ENCODE results near the gene ACBD4. TPM values are rescaled to one million over a fixed set of nuclear protein-coding genes. Genes with fewer than 3 reads are reported as not detected.
A peak's percentile ranks its signal among the peaks of the same experiment; 100 is the strongest.

The ACBD4 gene
- total and polyA plus RNA-seq, 2 of the 13 experiments (the other 11 are each of a cell fraction or from before 2014, with no cell fraction given) = 16.1 to 26.9 TPM

- TF ChIP-seq ZNF142 (CRISPR knock-in tag; IDR thresholded peaks at IDR 0.05) (peak; percentile 69; the same call in 1 of the 2 replicates), HNF1A (IDR thresholded peaks at IDR 0.05; ENCODE audit: low read depth) (no peak), HNF1A (CRISPR knock-in tag; IDR thresholded peaks at IDR 0.05; ENCODE audit: borderline replicate concordance) (no peak), MXD4 (CRISPR knock-in tag; IDR thresholded peaks at IDR 0.05) (0 out of 2 replicates have a peak, but pooled peaks have one; percentile 3), ZNF747 (CRISPR knock-in tag; IDR thresholded peaks at IDR 0.05; ENCODE audit: borderline replicate concordance) (peak; percentile 59; the same call in 1 of the 2 replicates), ZNF337 (CRISPR knock-in tag; IDR thresholded peaks at IDR 0.05; ENCODE audit: borderline replicate concordance, low read depth) (0 out of 2 replicates have a peak, but pooled peaks have one; percentile 35), ARNT2 (CRISPR knock-in tag; IDR thresholded peaks at IDR 0.05; ENCODE audit: low read depth) (0 out of 2 replicates have a peak, but pooled peaks have one; percentile 7)
Observed at GRCh38 chr17:45150911-45151809, 15.7 kb downstream of the ACBD4 start (continued).
